ENCODE measurements around the gene DTL. TPM values are rescaled to one million over a fixed set of nuclear protein-coding genes. Genes with fewer than 3 reads are reported as not detected.
"Not testable (repeated sequence)": the region's sequence is repeated elsewhere in the genome, so short reads cannot be mapped to it uniquely, and the experiment has no call there.

The DTL gene, protein sequence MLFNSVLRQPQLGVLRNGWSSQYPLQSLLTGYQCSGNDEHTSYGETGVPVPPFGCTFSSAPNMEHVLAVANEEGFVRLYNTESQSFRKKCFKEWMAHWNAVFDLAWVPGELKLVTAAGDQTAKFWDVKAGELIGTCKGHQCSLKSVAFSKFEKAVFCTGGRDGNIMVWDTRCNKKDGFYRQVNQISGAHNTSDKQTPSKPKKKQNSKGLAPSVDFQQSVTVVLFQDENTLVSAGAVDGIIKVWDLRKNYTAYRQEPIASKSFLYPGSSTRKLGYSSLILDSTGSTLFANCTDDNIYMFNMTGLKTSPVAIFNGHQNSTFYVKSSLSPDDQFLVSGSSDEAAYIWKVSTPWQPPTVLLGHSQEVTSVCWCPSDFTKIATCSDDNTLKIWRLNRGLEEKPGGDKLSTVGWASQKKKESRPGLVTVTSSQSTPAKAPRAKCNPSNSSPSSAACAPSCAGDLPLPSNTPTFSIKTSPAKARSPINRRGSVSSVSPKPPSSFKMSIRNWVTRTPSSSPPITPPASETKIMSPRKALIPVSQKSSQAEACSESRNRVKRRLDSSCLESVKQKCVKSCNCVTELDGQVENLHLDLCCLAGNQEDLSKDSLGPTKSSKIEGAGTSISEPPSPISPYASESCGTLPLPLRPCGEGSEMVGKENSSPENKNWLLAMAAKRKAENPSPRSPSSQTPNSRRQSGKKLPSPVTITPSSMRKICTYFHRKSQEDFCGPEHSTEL
- 1 to 10 TPM; 1.1 to 4.0 (median 3.3) TPM for total RNA-seq
- total RNA-seq (2013): 3.4 TPM

DNA sequence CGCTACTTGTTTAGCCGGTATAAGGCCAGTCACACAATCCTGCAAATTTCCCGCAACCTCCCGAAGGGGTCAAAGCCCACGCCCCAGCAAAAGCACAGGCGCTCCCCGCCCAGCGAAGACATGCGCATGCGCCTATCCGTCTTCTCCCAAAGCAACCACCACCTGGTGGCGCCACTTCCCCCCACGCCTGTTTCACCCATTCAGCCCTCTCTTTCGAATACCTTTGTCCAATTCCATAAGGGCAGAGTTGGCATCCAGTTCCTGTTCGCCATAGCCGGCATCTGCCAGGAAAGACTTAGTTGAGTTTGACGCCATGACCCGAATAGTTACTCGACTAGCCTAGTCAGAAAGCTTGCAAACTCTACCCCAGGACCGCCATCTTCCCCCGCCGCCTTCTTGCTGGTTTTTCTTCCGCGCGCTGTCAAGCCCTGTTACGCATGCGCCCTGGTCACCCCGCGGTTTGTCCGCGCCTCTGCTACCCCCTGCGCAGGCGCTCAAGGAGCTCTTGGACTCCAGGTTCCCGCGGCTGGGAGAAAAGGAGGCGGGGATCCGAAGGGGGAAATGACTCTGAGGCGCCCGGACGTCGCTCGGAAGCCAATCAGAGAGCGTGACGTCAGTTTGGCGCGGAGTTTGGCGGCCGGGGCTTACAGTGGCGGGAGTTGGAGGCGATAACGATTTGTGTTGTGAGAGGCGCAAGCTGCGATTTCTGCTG, at the start of gene DTL, which contains the start of gene INTS7:
TSS of gene DTL (plus strand) at position 626 of the 712 bp plus-strand sequence. CDS start 143 bp downstream, outside the sequence.
TSS of gene INTS7 (minus strand) at position 435 of the 712 bp plus-strand sequence. CDS start at position 315, 120 bp downstream.
- no peaks in the 10 kb centered on the region for H3K27me3 ChIP-seq (ENCODE audit: control insufficient read depth, insufficient read depth, low read length)
- peak within 1 kb of the TSS; percentile 75 for H3K4me3 ChIP-seq (ENCODE audit: low read length)
- H3K27ac ChIP-seq (ENCODE audit: low read length): peak within 1 kb of the TSS; percentile 65
- Mint-ChIP-seq H3K27me3 (ENCODE audit: low read depth in 2 of 2) (no peaks in the 10 kb centered on the region), H3K4me1 (peaks cover 42 to 51% of the 10 kb centered on the region in 2 donors), H3K4me3 (peak within 1 kb of the TSS; percentile 96), H3K27ac (peak within 1 kb of the TSS; percentile 94 to 98), H3K36me3 (no peaks in the 10 kb centered on the region), H3K9me3 (no peaks in the 10 kb centered on the region)
- intact Hi-C loops (cut with micrococcal nuclease): loop anchor here (1.0 to 5.0 kb wide), 5 partner anchors 23 to 458 kb away; partner anchors contain the start of gene SLC30A1
- TF ChIP-seq, protein P1, sequence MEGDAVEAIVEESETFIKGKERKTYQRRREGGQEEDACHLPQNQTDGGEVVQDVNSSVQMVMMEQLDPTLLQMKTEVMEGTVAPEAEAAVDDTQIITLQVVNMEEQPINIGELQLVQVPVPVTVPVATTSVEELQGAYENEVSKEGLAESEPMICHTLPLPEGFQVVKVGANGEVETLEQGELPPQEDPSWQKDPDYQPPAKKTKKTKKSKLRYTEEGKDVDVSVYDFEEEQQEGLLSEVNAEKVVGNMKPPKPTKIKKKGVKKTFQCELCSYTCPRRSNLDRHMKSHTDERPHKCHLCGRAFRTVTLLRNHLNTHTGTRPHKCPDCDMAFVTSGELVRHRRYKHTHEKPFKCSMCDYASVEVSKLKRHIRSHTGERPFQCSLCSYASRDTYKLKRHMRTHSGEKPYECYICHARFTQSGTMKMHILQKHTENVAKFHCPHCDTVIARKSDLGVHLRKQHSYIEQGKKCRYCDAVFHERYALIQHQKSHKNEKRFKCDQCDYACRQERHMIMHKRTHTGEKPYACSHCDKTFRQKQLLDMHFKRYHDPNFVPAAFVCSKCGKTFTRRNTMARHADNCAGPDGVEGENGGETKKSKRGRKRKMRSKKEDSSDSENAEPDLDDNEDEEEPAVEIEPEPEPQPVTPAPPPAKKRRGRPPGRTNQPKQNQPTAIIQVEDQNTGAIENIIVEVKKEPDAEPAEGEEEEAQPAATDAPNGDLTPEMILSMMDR (IDR thresholded peaks at IDR 0.05): peak; percentile 95
- peaks cover 14% of the 10 kb centered on the region for H3K4me1 ChIP-seq (ENCODE audit: control insufficient read depth, insufficient read depth, low read length)
- no peaks in the 10 kb centered on the region for H3K9me3 ChIP-seq (ENCODE audit: control insufficient read depth, insufficient read depth, low read length)
- DNase-seq (peak; percentile 95 to 100), ATAC-seq (peak; percentile 89 to 94 (median 90))
- H3K36me3 ChIP-seq (ENCODE audit: control insufficient read depth, insufficient read depth, low read length): no peaks in the 10 kb centered on the region
- under 1% methylated on average over 53 of the region's 53 CpGs for WGBS (ENCODE audit: insufficient coverage)

DNA sequence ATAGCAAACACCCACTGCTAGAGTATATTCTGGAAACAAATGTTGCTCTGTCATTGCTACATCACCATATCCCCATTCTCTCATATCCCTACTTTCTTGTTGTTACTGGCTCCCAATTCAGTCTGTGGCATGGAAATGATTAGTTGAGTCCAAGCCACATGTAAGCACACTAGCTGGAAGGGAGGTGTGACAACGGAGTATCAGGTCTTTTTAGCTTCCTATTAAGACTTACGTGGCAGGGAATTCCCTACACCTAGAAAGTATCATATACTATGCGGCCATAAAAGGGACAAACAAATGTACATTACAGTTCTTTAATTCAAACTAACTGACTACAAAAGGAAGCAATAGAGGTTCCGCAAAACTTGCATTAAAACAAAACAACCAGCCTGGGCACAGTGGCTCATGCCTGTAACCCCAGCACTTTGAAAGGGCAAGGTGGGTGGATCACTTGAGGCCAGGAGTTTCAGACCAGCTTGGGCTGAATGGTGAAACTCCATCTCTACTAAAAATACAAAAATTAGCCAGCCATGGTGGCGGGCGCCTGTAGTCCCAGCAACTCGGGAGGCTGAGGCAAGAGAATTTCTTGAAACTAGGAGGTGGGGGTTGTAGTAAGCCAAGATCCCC, 48.8 kb upstream of the DTL start:
- 94% methylated on average over 4 of the region's 7 CpGs for WGBS (ENCODE audit: insufficient coverage)
- no peak overlapping the region for H3K4me3 Mint-ChIP-seq
- no peak for DNase-seq
- TF ChIP-seq, protein P1 (IDR thresholded peaks at IDR 0.05): no peak
- H3K4me3 ChIP-seq (ENCODE audit: low read length): no peak overlapping the region
- no peak overlapping the region for H3K27ac ChIP-seq (ENCODE audit: low read length)
- H3K27me3 ChIP-seq (ENCODE audit: control insufficient read depth, insufficient read depth, low read length): no peaks in the 10 kb centered on the region
- H3K27me3 Mint-ChIP-seq (ENCODE audit: low read depth in 2 of 2): no peaks in the 10 kb centered on the region
- H3K27ac Mint-ChIP-seq: no peak overlapping the region
- H3K4me1 ChIP-seq (ENCODE audit: control insufficient read depth, insufficient read depth, low read length): no peaks in the 10 kb centered on the region
- intact Hi-C loops (cut with micrococcal nuclease): no loop called here
- ATAC-seq: no peak
- H3K36me3 Mint-ChIP-seq: no peaks in the 10 kb centered on the region
- H3K4me1 Mint-ChIP-seq: no peaks in the 10 kb centered on the region
- H3K36me3 ChIP-seq (ENCODE audit: control insufficient read depth, insufficient read depth, low read length): peaks cover 29% of the 10 kb centered on the region
- no peaks in the 10 kb centered on the region for H3K9me3 Mint-ChIP-seq
- H3K9me3 ChIP-seq (ENCODE audit: control insufficient read depth, insufficient read depth, low read length): no peaks in the 10 kb centered on the region

DNA sequence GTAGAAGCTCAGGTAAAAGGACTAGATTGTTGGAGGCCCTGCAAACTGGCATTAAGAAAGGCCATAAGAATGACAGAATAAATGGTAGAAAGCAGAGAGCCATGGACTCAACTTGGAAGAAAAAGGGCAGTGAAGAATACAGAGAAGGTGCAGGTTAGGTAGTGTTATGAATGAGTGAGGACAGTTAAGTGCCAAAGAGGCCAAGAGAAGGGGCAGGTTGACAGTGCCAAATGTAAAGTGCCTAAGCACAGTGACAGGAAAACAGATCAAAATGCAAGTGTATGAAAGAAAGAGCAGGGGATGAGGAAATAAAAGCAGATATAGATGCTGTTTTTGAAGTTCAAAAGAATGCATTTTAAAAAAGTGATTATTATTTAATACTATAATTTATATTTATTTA, 43.9 kb upstream of the DTL start:
- Mint-ChIP-seq H3K4me3 (no peak overlapping the region), H3K9me3 (no peaks in the 10 kb centered on the region), H3K27ac (no peak overlapping the region), H3K4me1 (no peaks in the 10 kb centered on the region), H3K27me3 (ENCODE audit: low read depth in 2 of 2) (no peaks in the 10 kb centered on the region), H3K36me3 (no peaks in the 10 kb centered on the region)
- H3K9me3 ChIP-seq (ENCODE audit: control insufficient read depth, insufficient read depth, low read length): no peaks in the 10 kb centered on the region
- DNase-seq (no peak), ATAC-seq (no peak)
- H3K27ac ChIP-seq (ENCODE audit: low read length): no peak overlapping the region
- H3K4me3 ChIP-seq (ENCODE audit: low read length): no peak overlapping the region
- intact Hi-C loops (cut with micrococcal nuclease): no loop called here
- H3K27me3 ChIP-seq (ENCODE audit: control insufficient read depth, insufficient read depth, low read length): no peaks in the 10 kb centered on the region
- H3K4me1 ChIP-seq (ENCODE audit: control insufficient read depth, insufficient read depth, low read length): no peaks in the 10 kb centered on the region
- peaks cover 10% of the 10 kb centered on the region for H3K36me3 ChIP-seq (ENCODE audit: control insufficient read depth, insufficient read depth, low read length)
- TF ChIP-seq, protein P1 (IDR thresholded peaks at IDR 0.05): no peak

DNA sequence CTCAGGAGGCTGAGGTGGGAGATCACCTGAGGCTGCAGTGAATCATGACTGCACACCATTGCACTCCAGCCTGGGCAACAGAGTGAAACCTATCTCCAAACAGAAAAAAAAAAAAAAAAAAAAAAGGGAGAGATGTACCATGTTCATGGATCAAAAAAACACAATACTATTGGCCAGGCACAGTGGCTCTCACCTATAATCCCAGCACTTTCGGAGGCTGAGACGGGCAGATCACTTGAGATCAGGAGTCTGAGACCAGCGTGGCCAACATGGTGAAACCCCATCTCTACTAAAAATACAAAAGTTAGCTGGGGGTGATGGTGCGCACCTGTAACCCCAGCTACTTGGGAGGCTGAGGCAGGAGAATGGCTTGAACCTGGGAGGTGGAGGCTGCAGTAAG, 38.1 kb upstream of the DTL start:
- intact Hi-C loops (cut with micrococcal nuclease); H3K9me3 Mint-ChIP-seq; H3K36me3 ChIP-seq (ENCODE audit: control insufficient read depth, insufficient read depth, low read length); H3K27me3 ChIP-seq (ENCODE audit: control insufficient read depth, insufficient read depth, low read length); DNase-seq; H3K4me1 ChIP-seq (ENCODE audit: control insufficient read depth, insufficient read depth, low read length); H3K27ac Mint-ChIP-seq; H3K36me3 Mint-ChIP-seq; H3K4me1 Mint-ChIP-seq; H3K27me3 Mint-ChIP-seq (ENCODE audit: low read depth in 2 of 2); ATAC-seq; H3K4me3 ChIP-seq (ENCODE audit: low read length); H3K27ac ChIP-seq (ENCODE audit: low read length); H3K9me3 ChIP-seq (ENCODE audit: control insufficient read depth, insufficient read depth, low read length); H3K4me3 Mint-ChIP-seq: not testable (repeated sequence)
- 100% methylated on average over 3 of the region's 4 CpGs for WGBS (ENCODE audit: insufficient coverage)
